Measurements from ENCODE around the gene ANKFY1.
"Not testable (repeated sequence)": the region's sequence is repeated elsewhere in the genome, so short reads cannot be mapped to it uniquely, and the experiment has no call there.

ANKFY1 gene

DNA sequence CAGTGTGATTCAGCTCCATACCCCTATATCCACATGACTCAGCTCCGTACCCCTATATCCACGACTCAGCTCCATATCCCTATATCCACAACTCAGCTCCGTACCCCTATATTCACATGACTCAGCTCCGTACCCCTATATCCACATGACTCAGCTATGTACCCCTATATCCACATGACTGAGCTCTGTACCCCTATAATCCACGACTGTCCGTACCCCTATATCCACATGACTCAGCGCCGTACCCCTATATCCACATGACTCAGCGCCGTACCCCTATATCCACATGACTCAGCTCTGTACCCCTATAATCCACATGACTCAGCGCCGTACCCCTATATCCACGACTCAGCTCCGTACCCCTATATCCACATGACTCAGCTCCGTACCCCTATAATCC, 104.0 kb downstream of the ANKFY1 start:
- DNase-seq = no peak

DNA sequence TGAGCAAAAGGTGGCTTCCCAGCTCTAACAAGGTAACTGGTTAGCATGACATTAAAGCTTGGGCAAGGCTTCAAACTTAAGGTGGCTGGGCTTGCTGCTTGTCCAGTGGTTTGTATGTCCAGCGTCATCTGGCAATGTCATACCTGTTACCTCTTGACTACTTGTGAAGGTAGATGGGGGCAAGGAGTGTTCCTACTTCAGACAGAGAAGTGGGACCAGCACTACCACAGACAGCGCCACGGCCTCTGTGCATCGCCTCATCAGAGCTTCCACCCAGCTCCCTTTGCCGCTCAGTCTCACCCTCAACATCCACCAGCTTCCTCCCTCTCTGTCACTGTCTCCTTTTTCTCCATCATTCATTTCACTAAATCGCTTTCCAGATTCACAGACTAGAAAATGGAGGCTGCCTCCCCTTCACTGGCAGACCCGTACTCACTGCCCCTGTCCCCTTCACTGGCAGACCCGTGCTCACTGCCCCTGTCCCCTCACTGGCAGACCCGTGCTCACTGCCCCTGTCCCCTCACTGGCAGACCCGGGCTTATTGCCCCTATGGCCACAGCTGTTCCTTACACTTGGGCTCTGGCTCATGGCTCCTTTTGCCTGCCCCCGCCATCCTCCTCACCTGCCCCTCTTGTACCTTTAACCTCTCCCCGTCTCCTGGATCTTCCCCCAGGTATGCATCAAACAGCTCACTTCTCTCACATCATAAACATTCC, 106.0 kb downstream of the ANKFY1 start:
- DNase-seq = no peak

GRCh38 chr17:4156750-4157381, 106.9 kb downstream of the ANKFY1 start:
- no peak for DNase-seq

DNA sequence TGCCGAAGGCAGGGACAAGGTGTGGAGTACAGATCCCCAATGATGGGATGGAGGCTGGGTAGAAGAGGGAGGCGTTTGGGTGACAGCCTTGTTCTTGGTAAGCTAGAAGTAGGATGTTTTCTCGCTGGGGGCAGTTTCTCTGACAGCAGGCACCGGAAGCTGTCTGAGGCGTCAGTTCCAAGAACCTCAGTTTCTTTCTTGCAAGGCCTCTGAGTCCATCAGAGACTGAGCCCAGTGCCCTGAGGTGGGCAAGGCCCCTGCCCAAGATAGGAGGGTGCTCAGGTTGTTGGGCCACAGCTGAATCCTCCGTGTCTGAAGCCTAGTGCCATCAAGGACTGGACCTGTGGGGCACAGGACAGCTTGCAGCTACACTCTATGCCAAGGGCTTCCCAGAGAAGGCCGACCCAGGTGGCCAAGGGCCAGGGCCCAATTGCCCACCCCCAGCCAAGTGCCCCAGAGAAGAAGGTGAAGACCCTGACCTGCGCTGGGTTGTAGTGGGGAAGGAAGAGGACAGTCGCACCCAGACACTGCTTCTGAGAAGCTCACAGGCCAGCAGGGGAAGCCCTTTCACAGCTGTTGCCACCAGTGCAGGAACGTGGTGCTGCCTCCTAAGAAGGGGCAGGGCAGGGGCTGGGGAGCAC, 107.7 kb downstream of the ANKFY1 start:
- no peak for DNase-seq

GRCh38 chr17:4154201-4154600, 109.6 kb downstream of the ANKFY1 start:
- DNase-seq = no peak

DNA sequence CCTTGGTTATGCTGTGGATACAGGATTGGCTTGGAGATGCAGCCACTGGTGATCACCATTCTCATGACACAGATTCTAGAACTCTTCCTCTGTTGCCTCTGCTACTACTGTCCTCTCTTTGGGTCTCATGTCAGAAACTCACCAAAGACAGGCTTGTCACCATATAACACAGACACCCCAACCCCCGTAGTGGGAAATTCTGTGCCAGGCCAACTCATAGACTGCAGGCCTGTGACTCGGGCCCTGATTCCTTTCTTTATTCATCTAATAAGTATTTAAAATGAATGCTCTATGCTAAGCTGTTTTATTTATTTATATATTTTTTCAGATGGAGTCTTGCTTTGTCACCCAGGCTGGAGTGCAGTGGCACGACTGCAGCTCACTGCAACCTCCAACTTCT, 111.3 kb downstream of the ANKFY1 start:
- no peak for DNase-seq

- DNase-seq = no peak
Observed at GRCh38 chr17:4150096-4150495, 113.7 kb downstream of the ANKFY1 start.

DNA sequence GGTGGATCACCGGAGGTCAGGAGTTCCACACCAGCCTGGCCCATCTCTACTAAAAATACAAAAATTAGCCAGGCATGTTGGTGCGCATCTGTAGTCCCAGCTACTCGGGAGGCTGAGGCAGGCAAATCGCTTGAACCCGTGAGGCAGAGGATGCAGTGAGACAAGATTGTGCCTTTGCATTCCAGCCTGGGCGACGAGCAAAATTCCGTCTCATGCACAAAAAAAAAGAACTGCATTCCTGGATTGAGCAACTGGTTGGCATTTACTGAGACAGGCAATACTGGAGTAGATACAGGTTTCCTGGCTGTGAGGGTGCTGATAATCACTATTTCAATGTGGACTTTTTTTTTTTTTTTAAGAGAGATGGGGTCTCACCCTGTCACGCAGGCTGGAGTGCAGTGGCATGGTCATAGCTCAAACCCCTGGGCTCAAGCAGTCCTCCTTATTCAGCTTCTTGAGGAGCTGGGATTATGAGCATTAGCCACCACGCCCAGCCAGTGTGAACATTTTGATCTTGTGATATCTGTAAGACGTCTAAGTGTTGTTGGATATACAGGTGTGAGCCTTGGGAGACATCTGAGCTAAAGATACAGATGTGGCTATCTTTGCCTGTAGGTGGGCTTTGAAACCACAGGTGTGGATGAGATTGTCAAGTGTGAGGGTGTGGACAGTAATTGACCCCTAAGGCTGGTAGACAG, 115.0 kb downstream of the ANKFY1 start:
- DNase-seq = no peak

GRCh38 chr17:4147751-4148310, 115.9 kb downstream of the ANKFY1 start:
- peak in 1 of 51 donors; percentile 16 for DNase-seq

DNA sequence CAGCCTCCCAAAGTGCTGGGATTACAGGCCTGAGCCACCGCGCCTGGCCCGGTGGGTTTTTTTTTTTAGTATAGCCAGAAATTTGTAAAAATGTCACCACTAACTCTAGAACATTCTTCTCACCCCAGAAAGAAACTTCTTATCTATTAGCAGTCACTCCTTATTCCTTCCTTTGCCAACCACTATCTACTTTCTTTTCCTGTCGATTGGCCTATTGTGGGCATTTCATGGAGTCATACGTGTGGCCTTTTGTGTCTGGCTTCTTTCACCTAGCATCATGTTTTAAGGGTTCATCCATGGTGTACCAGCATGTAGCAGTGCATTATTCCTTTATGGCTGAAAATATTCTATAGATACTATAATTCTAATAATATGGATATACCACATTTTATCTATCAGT, 117.1 kb downstream of the ANKFY1 start:
- no peak for DNase-seq

GRCh38 chr17:4144422-4144747, 119.4 kb downstream of the ANKFY1 start:
- DNase-seq = peak in 1 of 51 donors; percentile 8

- peak in 50 of 51 donors; percentile 53 to 91 (median 77) for DNase-seq
Observed at GRCh38 chr17:4143563-4144421, 120.0 kb downstream of the ANKFY1 start.

- DNase-seq = peak in 3 of 51 donors; percentile 29 to 36 (median 31)
Observed at GRCh38 chr17:4142107-4142900, 121.5 kb downstream of the ANKFY1 start.

DNA sequence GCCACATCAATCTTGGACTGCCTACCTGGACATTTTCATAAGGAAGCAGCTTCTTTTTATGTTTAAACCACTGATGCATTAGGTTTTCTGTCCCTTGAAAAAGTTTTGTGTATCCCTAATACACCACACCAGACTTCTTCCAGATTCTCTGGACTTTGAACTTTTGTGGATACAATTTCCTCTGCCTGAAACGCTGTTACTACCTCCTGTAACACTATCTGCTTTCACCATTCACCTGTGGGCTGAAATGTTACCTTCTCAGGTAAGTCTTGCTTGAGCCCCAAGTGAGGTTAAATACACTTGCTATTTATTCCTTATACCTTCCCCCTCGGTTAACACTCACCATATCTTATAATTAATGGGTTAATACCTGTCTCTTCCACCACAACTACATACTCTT, 123.7 kb downstream of the ANKFY1 start:
- DNase-seq = no peak

DNA sequence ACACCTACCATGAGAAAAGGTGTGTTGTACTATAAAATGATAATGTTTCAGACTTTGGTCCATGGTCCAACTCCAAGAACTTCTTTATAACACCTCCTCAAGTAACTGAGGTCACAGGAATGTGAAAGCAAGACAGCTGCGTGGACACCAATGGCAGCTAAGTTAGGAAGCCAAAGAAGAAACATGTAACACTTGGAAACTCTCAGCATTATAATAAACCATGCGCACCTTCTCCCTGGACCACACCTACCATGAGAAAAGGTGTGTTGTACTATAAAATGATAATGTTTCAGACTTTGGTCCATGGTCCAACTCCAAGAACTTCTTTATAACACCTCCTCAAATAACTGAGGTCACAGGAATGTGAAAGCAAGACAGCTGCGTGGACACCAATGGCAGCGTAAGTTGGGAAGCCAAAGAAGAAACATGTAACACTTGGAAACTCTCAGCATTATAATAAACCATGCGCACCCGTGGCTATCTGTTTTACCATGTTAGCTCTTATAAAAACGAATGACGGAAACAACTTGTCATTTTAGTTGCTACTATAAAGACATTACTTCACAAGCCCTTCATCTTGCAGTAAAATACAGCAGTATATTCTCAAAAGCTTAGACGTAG, 124.8 kb downstream of the ANKFY1 start:
- DNase-seq = not testable (repeated sequence)

DNA sequence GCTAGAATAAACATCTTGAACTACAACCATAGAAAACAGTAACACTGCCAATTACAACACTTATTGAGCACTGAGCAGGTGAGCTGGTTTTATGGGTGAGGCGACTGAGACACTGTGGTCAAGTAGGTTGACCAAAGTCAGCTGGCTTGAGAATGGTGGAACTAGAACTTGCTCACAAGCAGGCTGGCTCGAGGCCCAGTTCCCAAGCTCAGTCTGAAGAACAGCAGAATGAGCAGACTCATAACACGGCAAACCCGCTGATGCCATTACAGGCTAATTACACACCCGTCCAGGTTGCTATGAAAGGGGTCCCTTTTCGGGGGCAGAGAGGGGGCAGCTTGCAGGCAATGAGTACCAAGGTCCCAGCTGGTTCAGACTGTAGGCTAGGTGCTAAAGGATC, 127.4 kb downstream of the ANKFY1 start:
- DNase-seq = peak in 16 of 51 donors; percentile 3 to 42 (median 14)

- DNase-seq = no peak
Observed at GRCh38 chr17:4135489-4135888, 128.3 kb downstream of the ANKFY1 start.

DNA sequence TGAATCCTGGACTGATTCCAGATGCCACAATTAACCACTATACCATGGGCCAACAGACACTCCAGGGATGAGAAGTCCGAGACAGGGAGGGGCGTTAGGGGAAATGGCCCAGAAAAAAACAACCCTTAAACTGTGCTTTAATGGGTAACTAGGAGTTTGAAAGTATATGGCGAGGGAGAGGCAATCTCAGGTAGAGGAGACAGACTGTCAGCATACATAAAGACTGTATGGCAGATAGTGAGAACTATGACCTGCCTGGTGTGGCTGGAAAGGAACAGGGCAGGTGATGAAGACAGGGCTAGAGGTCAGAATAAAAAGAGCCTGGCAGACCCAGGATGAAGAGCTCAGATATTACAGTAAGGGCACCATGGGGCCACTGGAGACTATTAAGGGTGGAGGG, 129.1 kb downstream of the ANKFY1 start:
- DNase-seq = no peak

GRCh38 chr17:4130715-4131114, 133.1 kb downstream of the ANKFY1 start:
- DNase-seq = peak in 6 of 51 donors; percentile 2 to 15 (median 6)

DNA sequence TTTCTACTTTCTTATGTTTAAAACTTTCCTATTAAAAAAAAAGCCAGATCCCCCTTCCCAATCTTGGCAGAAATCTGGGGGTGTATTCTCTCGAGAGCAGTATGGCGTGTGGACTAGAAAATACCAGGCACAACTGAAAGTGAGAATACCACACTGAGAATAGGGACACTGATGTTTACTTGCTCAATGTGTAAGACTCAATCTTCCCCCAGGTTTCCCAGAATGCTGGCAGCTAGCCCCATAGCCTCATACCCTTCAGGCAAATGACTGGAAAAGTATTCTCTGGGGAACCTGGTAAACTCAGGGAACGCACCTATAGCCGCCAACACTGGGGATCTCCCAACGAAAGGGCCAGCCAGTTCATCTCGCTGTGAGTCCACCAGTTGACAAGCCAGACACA, 136.2 kb downstream of the ANKFY1 start:
- no peak for DNase-seq
